Neural progenitor cell (in vitro differentiated cells): ENCODE results near the gene FAM53A. TPM values are rescaled to one million over a fixed set of nuclear protein-coding genes. Genes with fewer than 3 reads are reported as not detected.

Experiments
- DNase-seq: peaks from one replicate; pipeline ENCODE4 v3.0.0-alpha.2; 2016; ENCODE audit warnings: low spot score
- H2AFZ ChIP-seq: fragments of 200-600 bp; sonication (generic); replicated peaks from 2 replicates; pipeline ENCODE4 v1.6.1; 2016; ENCODE audit warnings: antibody characterized with exemption
- H3F3A ChIP-seq: fragments of 200-600 bp; sonication (generic); 2 replicates; pipeline ENCODE4 v1.6.1; 2016; ENCODE audit warnings: antibody characterized with exemption, low read depth
- H3K27ac ChIP-seq: fragments of 200-600 bp; sonication (generic); 2 replicates; pipeline ENCODE4 v1.5.1; 2016; ENCODE audit warnings: mild to moderate bottlenecking
- H3K27me3 ChIP-seq: fragments of 200-600 bp; sonication (generic); 2 replicates; pipeline ENCODE4 v1.6.1; 2016; ENCODE audit warnings: mild to moderate bottlenecking, moderate library complexity
- H3K36me3 ChIP-seq: fragments of 200-600 bp; sonication (generic); 2 replicates; pipeline ENCODE4 v1.5.1; 2016
- H3K4me1 ChIP-seq: fragments of 200-600 bp; sonication (generic); 2 replicates; pipeline ENCODE4 v1.6.1; 2016; ENCODE audit warnings: mixed run types
- H3K4me2 ChIP-seq: fragments of 200-600 bp; sonication (generic); 2 replicates; pipeline ENCODE4 v1.6.1; 2016
- H3K4me3 ChIP-seq: fragments of 200-600 bp; sonication (generic); 2 replicates; pipeline ENCODE4 v1.5.1; 2016
- H3K79me2 ChIP-seq: fragments of 200-600 bp; sonication (generic); 2 replicates; pipeline ENCODE4 v1.6.1; 2016; ENCODE audit warnings: low read depth
- H3K9ac ChIP-seq: fragments of 200-600 bp; sonication (generic); 2 replicates; pipeline ENCODE4 v1.6.1; 2016
- H3K9me3 ChIP-seq: fragments of 200-600 bp; sonication (generic); 2 replicates; pipeline ENCODE4 v1.5.1; 2016; ENCODE audit warnings: low read depth
- H4K20me1 ChIP-seq: fragments of 200-600 bp; sonication (generic); 2 replicates; pipeline ENCODE4 v1.6.1; 2016; ENCODE audit warnings: low read depth
- H3K27ac Mint-ChIP-seq: 3 replicates; pipeline ENCODE4 v1.8.0; 2021; ENCODE audit warnings: mixed read lengths
- H3K27me3 Mint-ChIP-seq: 2 replicates; pipeline ENCODE4 v1.8.0; 2022; ENCODE audit warnings: low read depth, mild to moderate bottlenecking, inconsistent platforms, moderate library complexity, mixed read lengths; ENCODE audit not compliant: insufficient read depth
- H3K36me3 Mint-ChIP-seq: 3 replicates; pipeline ENCODE4 v1.8.0; 2021; ENCODE audit warnings: mixed read lengths
- H3K4me1 Mint-ChIP-seq: 3 replicates; pipeline ENCODE4 v1.8.0; 2021; ENCODE audit warnings: mixed read lengths
- H3K4me3 Mint-ChIP-seq: 3 replicates; pipeline ENCODE4 v1.8.0; 2021; ENCODE audit warnings: mild to moderate bottlenecking, moderate library complexity, mixed read lengths
- H3K9me3 Mint-ChIP-seq: 3 replicates; pipeline ENCODE4 v1.8.0; 2020; ENCODE audit warnings: mixed read lengths
- EZH2 ChIP-seq: fragments of 200-600 bp; sonication (generic); IDR thresholded peaks from 2 replicates; pipeline ENCODE4 v1.6.1; 2017; ENCODE audit warnings: antibody characterized with exemption, mild to moderate bottlenecking, moderate library complexity
- EZH2phosphoT487 ChIP-seq: fragments of 200-600 bp; sonication (generic); IDR thresholded peaks from 2 replicates; pipeline ENCODE4 v1.6.1; 2017; ENCODE audit warnings: antibody characterized with exemption
- total RNA-seq: library from RNA; depleted of rRNA; stranded (reverse); fragments of >200 nt; gene quantifications from 2 replicates; pipeline ENCODE4 v1.2.3, GENCODE V29; 2015; ENCODE audit warnings: low replicate concordance
- TF ChIP-seq, protein P1 (sequence below): fragments of 200-600 bp; sonication (generic); IDR thresholded peaks from 2 replicates; pipeline ENCODE4 v1.5.1; 2017; ENCODE audit warnings: antibody characterized with exemption, mild to moderate bottlenecking

The FAM53A gene
- total RNA-seq, 1 donor from 2014 or later = 3.2 TPM

DNA sequence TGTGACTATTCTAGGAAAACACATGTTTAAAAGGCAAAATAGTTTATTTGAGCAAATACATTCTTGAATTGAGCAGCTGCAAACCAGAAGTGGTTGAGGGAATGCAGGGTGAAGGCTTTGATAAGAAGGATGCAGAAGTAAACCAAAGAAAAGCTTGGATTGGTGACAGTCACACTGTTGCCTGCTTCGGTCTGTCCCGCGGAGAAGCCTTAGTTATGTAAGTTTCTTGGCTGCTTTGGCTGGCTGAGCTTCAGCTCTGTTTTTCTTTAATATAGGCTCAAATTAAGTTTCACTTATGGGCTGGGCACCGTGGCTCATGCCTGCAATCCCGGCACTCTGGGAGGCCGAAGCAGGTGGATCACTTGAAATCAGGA lies 67.6 kb downstream of the FAM53A start:
- peaks cover 12% of the 10 kb centered on the region for H3K27me3 Mint-ChIP-seq
- no peak overlapping the region for H3K9ac ChIP-seq
- H3K4me2 ChIP-seq = no peak overlapping the region
- no peaks in the 10 kb centered on the region for H3K9me3 ChIP-seq
- no peak overlapping the region for H3K4me3 Mint-ChIP-seq
- H3K4me3 ChIP-seq = no peak overlapping the region
- H3K27me3 ChIP-seq = no peaks in the 10 kb centered on the region
- peaks cover 5% of the 10 kb centered on the region for H3K4me1 Mint-ChIP-seq
- H4K20me1 ChIP-seq = no peaks in the 10 kb centered on the region
- H3K27ac Mint-ChIP-seq = no peak overlapping the region
- no peaks in the 10 kb centered on the region for H3F3A ChIP-seq
- H3K4me1 ChIP-seq = no peaks in the 10 kb centered on the region
- peaks cover 5% of the 10 kb centered on the region for H3K9me3 Mint-ChIP-seq
- H3K79me2 ChIP-seq = no peaks in the 10 kb centered on the region
- H3K36me3 Mint-ChIP-seq = no peaks in the 10 kb centered on the region
- TF ChIP-seq EZH2 (no peak), EZH2phosphoT487 (no peak)
- TF ChIP-seq, protein P1, sequence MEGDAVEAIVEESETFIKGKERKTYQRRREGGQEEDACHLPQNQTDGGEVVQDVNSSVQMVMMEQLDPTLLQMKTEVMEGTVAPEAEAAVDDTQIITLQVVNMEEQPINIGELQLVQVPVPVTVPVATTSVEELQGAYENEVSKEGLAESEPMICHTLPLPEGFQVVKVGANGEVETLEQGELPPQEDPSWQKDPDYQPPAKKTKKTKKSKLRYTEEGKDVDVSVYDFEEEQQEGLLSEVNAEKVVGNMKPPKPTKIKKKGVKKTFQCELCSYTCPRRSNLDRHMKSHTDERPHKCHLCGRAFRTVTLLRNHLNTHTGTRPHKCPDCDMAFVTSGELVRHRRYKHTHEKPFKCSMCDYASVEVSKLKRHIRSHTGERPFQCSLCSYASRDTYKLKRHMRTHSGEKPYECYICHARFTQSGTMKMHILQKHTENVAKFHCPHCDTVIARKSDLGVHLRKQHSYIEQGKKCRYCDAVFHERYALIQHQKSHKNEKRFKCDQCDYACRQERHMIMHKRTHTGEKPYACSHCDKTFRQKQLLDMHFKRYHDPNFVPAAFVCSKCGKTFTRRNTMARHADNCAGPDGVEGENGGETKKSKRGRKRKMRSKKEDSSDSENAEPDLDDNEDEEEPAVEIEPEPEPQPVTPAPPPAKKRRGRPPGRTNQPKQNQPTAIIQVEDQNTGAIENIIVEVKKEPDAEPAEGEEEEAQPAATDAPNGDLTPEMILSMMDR = no peak
- no peak overlapping the region for H3K27ac ChIP-seq
- no peaks in the 10 kb centered on the region for H3K36me3 ChIP-seq
- DNase-seq = no peak
- no peak overlapping the region for H2AFZ ChIP-seq

DNA sequence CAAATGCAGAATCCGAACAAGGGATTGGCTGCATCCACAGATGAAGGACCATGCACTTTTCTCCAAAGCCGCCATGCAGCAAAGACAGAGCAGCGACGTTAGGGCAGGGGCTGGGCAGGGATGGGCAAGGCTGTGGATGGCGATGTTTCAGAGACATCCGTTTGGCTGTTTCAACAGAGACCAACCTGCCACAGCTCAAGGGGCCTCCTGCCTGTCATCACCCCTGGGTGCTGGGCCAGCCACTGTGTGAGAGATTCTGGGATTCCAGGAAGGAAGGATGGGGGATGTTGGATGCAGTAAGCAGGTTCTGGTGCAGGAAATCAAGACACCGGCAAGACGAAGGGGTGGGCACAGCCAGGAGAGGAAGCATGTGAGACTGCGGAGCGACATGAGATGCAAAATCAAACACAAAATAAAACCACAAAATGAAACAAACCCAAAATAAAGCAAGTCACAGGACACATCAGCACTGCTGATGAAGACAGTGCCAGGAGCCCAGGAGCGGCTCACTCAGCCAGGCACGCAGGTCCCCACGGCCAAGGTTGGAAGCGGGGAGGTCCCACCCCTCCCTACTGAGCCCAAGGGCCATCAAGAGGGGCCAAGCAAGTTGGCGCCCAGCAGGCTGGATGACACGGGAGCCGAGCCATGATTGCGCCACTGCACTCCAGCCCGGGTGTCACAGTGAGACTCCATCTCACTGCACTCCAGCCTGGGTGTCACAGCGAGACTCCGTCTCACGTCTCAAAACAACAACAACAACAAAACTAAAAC lies 68.1 kb downstream of the FAM53A start:
- peaks cover 5% of the 10 kb centered on the region for H3K4me1 Mint-ChIP-seq
- H3K4me1 ChIP-seq = no peaks in the 10 kb centered on the region
- no peaks in the 10 kb centered on the region for H3K79me2 ChIP-seq
- no peaks in the 10 kb centered on the region for H3F3A ChIP-seq
- H3K4me2 ChIP-seq = no peak overlapping the region
- H2AFZ ChIP-seq = no peak overlapping the region
- H3K36me3 ChIP-seq = no peaks in the 10 kb centered on the region
- peaks cover 5% of the 10 kb centered on the region for H3K9me3 Mint-ChIP-seq
- H3K27ac ChIP-seq = no peak overlapping the region
- no peak for DNase-seq
- TF ChIP-seq, protein P1 = no peak
- TF ChIP-seq EZH2phosphoT487 (no peak), EZH2 (no peak)
- H3K27me3 ChIP-seq = no peaks in the 10 kb centered on the region
- H3K9me3 ChIP-seq = no peaks in the 10 kb centered on the region
- no peak overlapping the region for H3K9ac ChIP-seq
- H3K36me3 Mint-ChIP-seq = no peaks in the 10 kb centered on the region
- peaks cover 12% of the 10 kb centered on the region for H3K27me3 Mint-ChIP-seq
- H4K20me1 ChIP-seq = no peaks in the 10 kb centered on the region
- H3K27ac Mint-ChIP-seq = no peak overlapping the region
- no peak overlapping the region for H3K4me3 Mint-ChIP-seq
- H3K4me3 ChIP-seq = no peak overlapping the region

DNA sequence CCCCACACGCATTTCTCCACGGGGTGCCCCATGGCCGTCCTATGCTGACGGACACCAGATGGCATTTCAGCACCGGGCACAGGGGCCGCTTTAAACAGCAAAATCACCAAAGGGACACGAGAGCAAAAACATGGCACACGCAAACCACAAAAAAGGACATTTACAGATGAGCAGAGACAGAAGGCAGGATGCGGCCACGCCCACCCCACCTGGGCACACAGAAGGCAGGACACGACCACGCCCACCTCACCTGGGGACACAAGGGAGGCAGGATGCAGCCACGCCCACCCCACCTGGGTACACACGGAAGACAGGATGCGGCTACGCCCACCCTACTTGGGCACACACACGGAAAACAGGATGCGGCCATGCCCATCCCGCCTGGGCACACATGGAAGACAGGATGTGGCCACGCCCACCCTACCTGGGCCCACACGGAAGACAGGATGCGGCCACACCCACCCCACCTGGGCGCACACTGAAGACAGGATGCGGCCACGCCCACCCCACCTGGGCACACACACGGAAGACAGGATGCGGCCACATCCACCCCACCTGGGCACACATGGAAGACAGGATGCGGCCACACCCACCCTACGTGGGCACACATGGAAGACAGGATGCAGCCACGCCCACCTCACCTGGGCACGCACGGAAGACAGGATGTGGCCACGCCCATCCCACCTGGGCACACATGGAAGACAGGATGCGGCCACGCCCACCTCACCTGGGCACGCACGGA lies 69.1 kb downstream of the FAM53A start:
- no peak overlapping the region for H3K27ac Mint-ChIP-seq
- no peak overlapping the region for H3K4me2 ChIP-seq
- peaks cover 9% of the 10 kb centered on the region for H3K27me3 Mint-ChIP-seq
- H3K4me1 Mint-ChIP-seq = peaks cover 5% of the 10 kb centered on the region
- no peaks in the 10 kb centered on the region for H4K20me1 ChIP-seq
- no peak for DNase-seq
- H3K9me3 ChIP-seq = no peaks in the 10 kb centered on the region
- no peaks in the 10 kb centered on the region for H3K9me3 Mint-ChIP-seq
- H3K4me3 Mint-ChIP-seq = no peak overlapping the region
- H3K79me2 ChIP-seq = no peaks in the 10 kb centered on the region
- no peak overlapping the region for H3K27ac ChIP-seq
- H3K4me1 ChIP-seq = no peaks in the 10 kb centered on the region
- no peaks in the 10 kb centered on the region for H3K36me3 Mint-ChIP-seq
- no peaks in the 10 kb centered on the region for H3K36me3 ChIP-seq
- TF ChIP-seq, protein P1 = no peak
- TF ChIP-seq EZH2 = no peak
- no peak for TF ChIP-seq EZH2phosphoT487
- no peak overlapping the region for H2AFZ ChIP-seq
- no peak overlapping the region for H3K9ac ChIP-seq
- no peaks in the 10 kb centered on the region for H3F3A ChIP-seq
- H3K4me3 ChIP-seq = no peak overlapping the region
- H3K27me3 ChIP-seq = no peaks in the 10 kb centered on the region
